B cell (primary cell): ENCODE results near the gene PRKAR1A. TPM values are rescaled to one million over a fixed set of nuclear protein-coding genes. Genes with fewer than 3 reads are reported as not detected.
A peak's percentile ranks its signal among the peaks of the same experiment; 100 is the strongest.

Experiments used
- ATAC-seq: fragments of 200-7000 bp; cut with Tn5 transposase; one replicate; pipeline ENCODE4 v1.10.0; 2021; ENCODE audit warnings: low read depth, mild to moderate bottlenecking, moderate number of reproducible peaks, moderate library complexity
- CTCF ChIA-PET: fragments of 350-600 bp; sonication (Branson Sonifier 250); formaldehyde crosslinking; loops from one replicate; lab custom pipeline; 2021; ENCODE audit warnings: antibody characterized with exemption, inconsistent platforms; lab: Charles Lee
- POLR2A ChIA-PET: fragments of 350-600 bp; sonication (Branson Sonifier 250); formaldehyde crosslinking; loops from one replicate; lab custom pipeline; 2021; ENCODE audit warnings: antibody characterized with exemption; lab: Charles Lee
- DNase-seq: peaks from one replicate; pipeline ENCODE4 v3.0.0; 2013
- H2AFZ ChIP-seq: 2 replicates; pipeline ENCODE4 v1.6.1; 2012; ENCODE audit warnings: mild to moderate bottlenecking, low read depth, low read length; ENCODE audit not compliant: insufficient read depth, poor library complexity, severe bottlenecking
- H3K27ac ChIP-seq, 2 donors: 1 replicate in 1 of 2; 2 replicates in 1 of 2; pipeline ENCODE4 v1.5.1; 2012 to 2013; ENCODE audit warnings: low read length in 2 of 2, mild to moderate bottlenecking in 2 of 2, moderate library complexity in 1 of 2
- H3K27me3 ChIP-seq, 4 experiments: fragments of 200-600 bp in 1 of 4; sonication (generic) in 1 of 4; replicated peaks in 1 of 4; 1 replicate in 2 of 4; 2 replicates in 2 of 4; pipeline versions ENCODE4 v1.6.1 to v1.7.0; 2013 to 2016; ENCODE audit warnings: low read length in 3 of 4, mild to moderate bottlenecking in 2 of 4, mixed read lengths in 1 of 4, moderate library complexity in 1 of 4; ENCODE audit not compliant: insufficient read depth in 4 of 4, control insufficient read depth in 3 of 4; ENCODE audit errors: control extremely low read depth in 1 of 4
- H3K36me3 ChIP-seq, 2 experiments: replicated peaks in 1 of 2; 1 replicate in 1 of 2; 2 replicates in 1 of 2; pipeline versions ENCODE4 v1.6.1 to v1.7.1; 2013; ENCODE audit warnings: low read length in 1 of 2; ENCODE audit not compliant: insufficient read depth in 2 of 2, control insufficient read depth in 1 of 2; ENCODE audit errors: control extremely low read depth in 1 of 2, extremely low read depth in 1 of 2
- H3K4me1 ChIP-seq, 2 donors: fragments of 200-600 bp in 1 of 2; sonication (generic) in 1 of 2; 1 replicate in 1 of 2; 2 replicates in 1 of 2; pipeline versions ENCODE4 v1.5.1 to v1.6.1; 2013 to 2017; ENCODE audit warnings: low read length in 2 of 2; ENCODE audit not compliant: control insufficient read depth in 2 of 2, insufficient read depth in 2 of 2
- H3K4me2 ChIP-seq: replicated peaks from 2 replicates; pipeline ENCODE3; 2012; ENCODE audit warnings: mild to moderate bottlenecking, low read depth, low read length; ENCODE audit not compliant: poor library complexity, severe bottlenecking
- H3K4me3 ChIP-seq, 5 experiments: fragments of 200-600 bp in 1 of 5; sonication (generic) in 1 of 5; 1 replicate in 3 of 5; 2 replicates in 2 of 5; pipeline versions ENCODE4 v1.5.1 to v1.7.0; 2011 to 2016; ENCODE audit warnings: low read length in 4 of 5, mild to moderate bottlenecking in 4 of 5, low read depth in 2 of 5, control low read depth in 1 of 5, moderate library complexity in 1 of 5; ENCODE audit not compliant: insufficient read depth in 1 of 5; ENCODE audit errors: control extremely low read depth in 1 of 5, extremely low read depth in 1 of 5
- H3K79me2 ChIP-seq: fragments of 200-600 bp; sonication (generic); one replicate; pipeline ENCODE4 v1.6.0; 2016; ENCODE audit warnings: low read length; ENCODE audit not compliant: control insufficient read depth, insufficient read depth
- H3K9ac ChIP-seq: fragments of 200-600 bp; sonication (generic); 2 replicates; pipeline ENCODE4 v1.6.1; 2017; ENCODE audit warnings: mild to moderate bottlenecking, low read length, moderate library complexity
- H3K9me3 ChIP-seq, 3 donors: one replicate each; pipeline versions ENCODE4 v1.6.1 to v1.7.1; 2013; ENCODE audit warnings: low read length in 2 of 3; ENCODE audit not compliant: control insufficient read depth in 2 of 3, insufficient read depth in 1 of 3; ENCODE audit errors: control extremely low read depth in 1 of 3
- H4K20me1 ChIP-seq: 2 replicates; pipeline ENCODE4 v1.6.0; 2012; ENCODE audit warnings: mild to moderate bottlenecking, low read length; ENCODE audit not compliant: insufficient read depth, control insufficient read depth, poor library complexity, severe bottlenecking
- H3K27ac Mint-ChIP-seq: one replicate; pipeline ENCODE4 v1.8.0; 2021; ENCODE audit warnings: mixed read lengths
- H3K27me3 Mint-ChIP-seq: one replicate; pipeline ENCODE4 v1.8.0; 2021; ENCODE audit warnings: mixed read lengths
- H3K4me1 Mint-ChIP-seq: one replicate; pipeline ENCODE4 v1.8.0; 2021; ENCODE audit warnings: mixed read lengths
- H3K4me3 Mint-ChIP-seq: one replicate; pipeline ENCODE4 v1.8.0; 2021; ENCODE audit warnings: mixed read lengths
- H3K9me3 Mint-ChIP-seq: one replicate; pipeline ENCODE4 v1.8.0; 2022; ENCODE audit warnings: mixed read lengths; ENCODE audit not compliant: insufficient read depth
- CTCF ChIP-seq: fragments of 200-600 bp; IDR thresholded peaks from one replicate; pipeline ENCODE4 v1.8.0; 2022; ENCODE audit warnings: antibody characterized with exemption, mild to moderate bottlenecking
- EZH2 ChIP-seq: IDR thresholded peaks from 2 replicates; pipeline ENCODE4 v1.6.1; 2012; ENCODE audit warnings: borderline replicate concordance, low read depth, mild to moderate bottlenecking, moderate library complexity, low read length; ENCODE audit not compliant: insufficient read depth, poor library complexity, severe bottlenecking
- WGBS: methylation state at CpG from one replicate; pipeline ENCODE4 v1.1.5; 2013; ENCODE audit warnings: missing lambda C conversion rate; ENCODE audit not compliant: insufficient coverage; 5-methylcytosine and 5-hydroxymethylcytosine counted together
- intact Hi-C: fragments of 100-400 bp; cut with micrococcal nuclease; formaldehyde crosslinking; loops from one replicate; pipeline ENCODE4 v1.10.0; 2022
- polyA minus RNA-seq: library from RNA; depleted of rRNA, polyadenylated mRNA; stranded (reverse); fragments of >200 nt; gene quantifications from 2 replicates; pipeline ENCODE4 v1.2.3, GENCODE V29; 2012
- polyA plus RNA-seq: library from polyadenylated mRNA; depleted of rRNA; stranded (reverse); fragments of >200 nt; gene quantifications from 2 replicates; pipeline ENCODE4 v1.2.3, GENCODE V29; 2012
- total RNA-seq, 2 donors: library from RNA; stranded (reverse); fragments of 120-200 nt in 1 of 2; gene quantifications; 1 replicate in 1 of 2; 2 replicates in 1 of 2; pipeline versions ENCODE4 v1.2.3 to v1.2.4, GENCODE V29; 2013 to 2022

The PRKAR1A gene
- 296 and 297 TPM in 2 replicates for total RNA-seq
- total RNA-seq (2013), result 158 TPM
- 63.1 and 105 TPM in 2 replicates for polyA plus RNA-seq
- polyA minus RNA-seq, result 133 and 143 TPM in 2 replicates

DNA sequence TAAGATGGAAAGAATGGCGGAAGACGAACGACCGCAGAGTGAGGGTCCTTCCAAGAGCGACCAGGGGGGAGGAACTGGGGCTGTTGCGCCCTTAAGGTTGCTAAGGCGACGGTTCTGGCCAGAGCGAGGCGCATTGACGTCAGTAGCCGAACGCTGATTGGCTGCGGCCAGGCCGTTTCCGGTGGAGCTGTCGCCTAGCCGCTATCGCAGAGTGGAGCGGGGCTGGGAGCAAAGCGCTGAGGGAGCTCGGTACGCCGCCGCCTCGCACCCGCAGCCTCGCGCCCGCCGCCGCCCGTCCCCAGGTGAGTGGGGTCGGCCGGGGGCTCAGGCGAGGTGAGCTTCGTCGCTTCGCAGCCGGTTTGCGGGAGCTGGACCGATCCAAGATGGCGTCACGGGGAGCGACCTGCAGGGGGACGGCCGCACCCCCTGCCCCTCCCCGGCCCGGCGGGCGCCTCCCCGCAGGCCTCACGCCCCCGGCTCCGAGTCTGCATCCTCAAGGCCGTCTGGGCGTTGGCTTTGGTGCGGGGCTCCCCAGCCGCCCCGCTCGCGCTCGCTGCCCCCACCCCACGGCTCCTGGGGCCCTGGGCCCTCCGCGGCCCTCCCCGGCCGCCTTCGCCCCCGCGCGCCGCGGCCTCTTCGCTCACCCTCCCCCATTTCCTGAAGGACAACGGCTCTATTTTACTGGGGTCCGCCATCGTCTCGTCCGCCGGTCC is at the start of gene PRKAR1A:
Gene PRKAR1A (plus strand): TSS at position 184 of the 713 bp plus-strand sequence. CDS start 2,970 bp downstream, outside the sequence.
- ATAC-seq, result peak; percentile 75
- peaks cover 42% of the 10 kb centered on the region for H3K4me1 Mint-ChIP-seq

More for the DNA sequence above, at the start of gene PRKAR1A:
- H3K27me3 ChIP-seq, result no peaks in the 10 kb centered on the region
- peaks cover 0 to 22% of the 10 kb centered on the region in 2 experiments for H3K36me3 ChIP-seq
- Mint-ChIP-seq H3K9me3 (no peaks in the 10 kb centered on the region), H3K27ac (peak within 1 kb of the TSS; percentile 100), H3K4me3 (peak within 1 kb of the TSS; percentile 100), H3K27me3 (no peaks in the 10 kb centered on the region)
- WGBS, result under 1% methylated on average over 81 of the region's 81 CpGs
- H3K4me3 ChIP-seq, result peak within 1 kb of the TSS; percentile 62 to 99 (median 85)
- peak within 1 kb of the TSS; percentile 100 for H3K9ac ChIP-seq
- no peaks in the 10 kb centered on the region for H3K9me3 ChIP-seq
- ChIA-PET POLR2A (interaction anchor here (0.5 to 2.6 kb wide), 5 partner anchors 14 to 858 kb away, joined by 3 to 17 read pairs (median 4); partner anchors contain the start of genes KPNA2, SLC16A6 and WIPI1), CTCF (interaction anchor here (1.2 to 2.8 kb wide), 4 partner anchors 11 to 114 kb away, joined by 3 to 26 read pairs (median 12); no protein-coding TSS in a partner anchor)
- intact Hi-C loops, result loop anchor here (1.0 to 5.0 kb wide), 6 partner anchors 55 to 1136 kb away; partner anchors contain the start of genes ABCA5, ARSG, BPTF and KPNA2
- peaks cover 25 to 28% of the 10 kb centered on the region in 2 donors for H3K4me1 ChIP-seq
- H2AFZ ChIP-seq, result peak within 1 kb of the TSS; percentile 85
- peak; percentile 98 for DNase-seq
- peak within 1 kb of the TSS; percentile 99 for H3K27ac ChIP-seq
- peaks cover 55% of the 10 kb centered on the region for H3K79me2 ChIP-seq
- peaks cover 14% of the 10 kb centered on the region for H4K20me1 ChIP-seq
- peak within 1 kb of the TSS; percentile 95 for H3K4me2 ChIP-seq
- TF ChIP-seq EZH2 (no peak), CTCF (no peak)
